NCI-H345 treated with DMSO at 0.1 percent for 48 hours (cell line): ENCODE data around the gene ZNF362.
"Not testable (repeated sequence)": the region's sequence is repeated elsewhere in the genome, so short reads cannot be mapped to it uniquely, and the experiment has no call there.

Experiments
- DNase-seq: peaks from one replicate; lab custom pipeline; 2025; ENCODE audit not compliant: unreplicated experiment; lab: John Stamatoyannopoulos, UW

The ZNF362 gene

DNA sequence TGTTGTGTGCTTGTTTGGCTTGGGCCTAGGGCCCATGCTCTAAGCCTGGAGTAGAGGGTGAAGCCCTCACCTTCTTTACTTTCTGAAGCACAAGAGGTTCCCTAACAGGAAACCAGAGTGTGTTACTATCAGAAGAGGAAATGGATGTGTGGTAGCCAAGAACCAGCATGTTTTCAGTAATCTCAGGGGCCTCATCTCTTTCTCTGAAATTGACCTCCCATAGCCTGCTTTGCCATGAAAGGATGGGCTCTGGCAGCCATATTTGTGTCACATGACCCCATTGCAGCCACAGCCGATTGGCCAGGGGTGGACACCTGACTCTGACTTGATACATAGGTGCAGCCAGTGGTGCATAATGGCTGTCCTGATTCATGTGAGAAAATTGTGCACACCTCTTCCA is 46.0 kb downstream of the ZNF362 start:
- DNase-seq: no peak

DNA sequence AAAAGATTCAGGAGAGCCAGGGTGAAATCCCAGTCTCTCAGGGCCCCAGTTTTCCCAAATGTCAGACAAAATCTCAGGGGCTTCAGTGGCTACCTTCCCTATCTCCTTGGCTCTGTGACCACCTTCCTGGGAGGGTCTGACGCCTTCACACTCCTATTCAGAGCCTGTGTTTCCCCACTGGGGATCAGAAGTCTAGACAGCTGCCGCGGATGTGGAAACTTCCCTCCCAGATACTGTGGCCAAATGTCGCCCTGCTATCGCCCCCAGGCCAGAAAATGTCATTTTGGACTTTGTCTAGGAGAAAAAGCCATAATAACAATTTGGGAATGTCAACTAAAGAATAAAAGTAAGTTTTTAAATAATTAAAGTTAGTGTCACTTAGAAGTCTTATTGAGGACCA is 48.7 kb downstream of the ZNF362 start:
- no peak for DNase-seq

DNA sequence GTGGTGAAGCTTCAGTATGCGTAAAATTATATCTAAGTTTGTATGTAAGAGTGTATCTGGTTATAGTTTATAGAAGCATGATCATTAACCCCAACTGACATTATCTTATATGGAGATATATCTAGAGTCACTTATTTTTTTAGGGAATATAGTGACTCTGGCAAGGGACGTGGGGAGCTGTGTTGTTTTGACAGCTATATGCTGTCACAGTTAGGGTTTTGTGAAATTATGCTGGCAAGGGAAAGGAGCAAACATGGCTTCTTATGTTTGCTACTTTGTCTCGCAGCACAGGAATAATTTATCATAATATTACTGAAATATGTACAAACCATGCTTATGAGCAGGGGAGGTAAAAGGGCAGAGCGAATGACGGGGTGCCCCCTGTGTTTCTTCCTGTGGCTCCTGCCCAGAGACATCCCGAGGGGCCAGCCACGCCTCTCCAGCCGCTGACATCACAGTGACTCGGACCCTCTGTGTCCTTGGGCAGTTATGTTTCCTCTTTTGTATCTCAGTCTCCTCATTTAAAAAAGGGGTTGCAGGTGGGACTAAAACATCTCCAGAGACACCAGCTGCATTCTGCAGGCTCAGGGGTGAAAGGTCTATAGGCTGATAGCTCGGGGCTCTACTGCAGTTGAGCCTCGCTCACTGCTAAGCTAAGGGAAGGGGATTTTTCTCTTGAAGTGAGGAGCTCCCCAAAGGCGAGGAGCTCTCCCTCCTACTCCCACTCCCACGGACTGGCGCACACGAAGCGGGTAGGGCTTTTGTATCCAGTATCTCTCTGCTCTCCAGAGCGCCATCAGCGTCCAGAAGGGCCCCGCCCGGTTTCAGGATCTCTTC is 49.7 kb downstream of the ZNF362 start:
- DNase-seq: no peak

DNA sequence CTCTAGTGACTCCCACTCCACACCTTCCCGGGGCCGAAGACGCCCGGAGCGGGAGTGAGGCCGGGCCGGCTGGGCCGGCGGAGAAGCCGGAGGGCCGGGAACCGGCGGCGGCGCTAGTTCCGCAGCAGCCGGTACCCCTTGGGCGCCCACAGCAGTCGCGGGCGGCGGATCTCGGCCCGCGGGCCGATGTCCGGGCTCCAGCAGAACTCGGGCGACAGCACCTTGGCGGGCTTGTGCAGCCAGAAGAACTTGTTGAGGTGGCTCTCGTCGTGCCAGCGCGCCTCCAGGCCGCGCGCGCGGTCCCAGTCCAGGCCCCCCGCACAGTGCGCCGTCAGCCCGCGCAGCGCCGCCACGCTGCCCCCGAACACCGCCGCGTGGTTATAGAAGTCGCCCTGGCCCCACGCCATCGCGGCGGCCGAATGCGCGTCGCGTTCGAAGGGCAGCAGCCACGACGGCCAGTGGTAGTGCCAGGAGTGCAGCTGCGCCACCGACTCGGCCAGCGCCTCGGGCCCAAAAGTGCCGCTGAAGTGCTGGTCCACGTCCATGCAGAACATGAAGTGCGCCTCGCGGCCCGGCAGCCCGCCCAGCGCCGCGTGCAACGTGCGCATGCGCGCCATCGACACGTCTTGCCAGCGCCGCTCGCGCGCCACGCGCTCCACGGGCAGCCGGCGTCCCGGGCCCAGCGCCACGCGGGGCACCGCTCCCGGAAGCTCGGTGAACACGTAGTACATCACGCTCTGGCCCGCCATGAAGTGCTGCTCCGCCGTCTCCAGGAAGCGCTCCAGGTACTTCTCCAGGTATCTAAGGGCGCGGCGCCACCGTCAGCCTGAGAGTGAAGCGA is 50.6 kb downstream of the ZNF362 start:
- DNase-seq: no peak

DNA sequence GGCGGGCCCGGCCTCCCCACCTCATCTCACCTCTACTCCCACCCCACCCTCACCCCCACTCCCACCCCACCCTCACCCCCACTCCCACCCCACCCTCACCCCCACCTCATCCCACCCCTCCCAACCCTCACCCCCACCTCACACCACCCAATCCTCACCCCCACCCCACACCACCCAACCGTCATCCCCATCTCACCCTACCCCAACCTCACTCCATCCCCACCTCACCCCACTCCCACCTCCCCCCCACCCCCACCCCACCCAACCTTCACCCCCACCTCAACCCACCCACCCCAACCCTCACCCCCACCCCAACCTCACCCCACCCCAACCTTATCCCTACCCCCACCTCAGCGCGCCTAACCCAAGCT is 51.2 kb downstream of the ZNF362 start:
- no peak for DNase-seq

DNA sequence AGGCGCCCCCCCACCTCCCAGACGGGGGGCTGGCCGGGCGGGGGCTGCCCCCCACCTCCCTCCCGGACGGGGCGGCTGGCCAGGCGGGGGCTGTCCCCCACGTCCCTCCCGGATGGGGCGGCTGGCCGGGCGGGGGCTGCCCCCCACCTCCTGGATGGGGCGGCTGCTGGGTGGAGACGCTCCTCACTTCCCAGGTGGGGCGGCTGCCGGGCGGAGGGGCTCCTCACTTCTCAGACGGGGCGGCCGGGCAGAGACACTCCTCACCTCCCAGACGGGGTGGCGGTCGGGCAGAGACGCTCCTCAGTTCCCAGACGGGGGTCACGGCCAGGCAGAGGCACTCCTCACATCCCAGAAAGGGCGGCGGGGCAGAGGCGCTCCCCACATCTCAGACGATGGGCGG is 53.1 kb downstream of the ZNF362 start:
- DNase-seq: not testable (repeated sequence)

DNA sequence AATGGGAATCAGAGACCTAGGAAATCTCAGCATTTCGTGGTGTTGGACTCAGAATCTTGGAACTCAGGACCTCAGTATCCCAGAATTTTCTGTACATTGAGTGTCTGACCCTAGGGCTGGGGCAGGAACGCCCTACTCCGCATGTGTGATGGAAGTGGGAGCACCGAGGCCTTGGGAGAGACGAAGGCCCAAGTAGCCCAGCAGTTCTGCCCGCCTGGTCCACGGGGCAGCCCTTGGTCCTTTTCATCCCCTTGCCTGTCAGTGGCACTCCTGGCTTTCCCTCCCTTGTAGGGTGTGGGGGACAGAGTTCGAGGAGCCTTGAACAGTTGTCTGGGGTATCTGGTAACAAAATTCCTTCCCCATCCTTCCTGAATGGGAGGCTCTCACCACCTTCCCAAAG is 54.4 kb downstream of the ZNF362 start:
- no peak for DNase-seq

DNA sequence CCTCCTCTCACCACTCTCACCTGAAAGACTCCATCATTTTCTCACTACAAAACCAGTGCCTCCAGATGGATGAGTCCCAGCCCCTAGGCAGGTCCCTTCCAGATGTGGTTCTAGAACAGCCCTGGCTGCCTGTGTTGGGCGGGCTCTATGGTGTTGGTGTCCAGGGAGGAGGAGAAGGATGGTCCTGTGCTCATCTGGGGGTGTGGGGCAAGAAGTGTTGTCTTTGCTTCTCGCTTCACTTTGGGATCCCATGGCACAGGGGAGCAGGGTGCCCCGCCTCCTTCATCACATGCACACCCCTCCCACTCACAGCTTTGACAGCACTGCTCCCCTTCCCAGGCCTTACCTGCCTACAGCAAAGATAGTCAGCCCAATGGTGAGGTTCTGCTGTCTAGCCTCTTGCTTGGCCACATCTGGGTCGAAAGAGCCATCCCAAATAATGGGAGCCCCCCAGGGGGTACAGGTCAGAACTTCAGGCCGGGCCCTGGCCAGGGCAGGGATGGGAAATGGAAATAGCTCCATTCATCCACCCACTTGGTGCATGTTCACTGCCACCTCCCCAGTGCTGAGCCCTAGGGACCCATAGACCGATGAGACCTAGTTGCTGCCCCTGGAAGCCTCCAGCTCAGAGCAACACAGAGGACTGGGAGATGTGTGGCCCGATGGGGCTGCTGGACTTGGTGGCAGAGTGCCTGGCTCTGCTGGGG is 55.6 kb downstream of the ZNF362 start:
- no peak for DNase-seq

DNA sequence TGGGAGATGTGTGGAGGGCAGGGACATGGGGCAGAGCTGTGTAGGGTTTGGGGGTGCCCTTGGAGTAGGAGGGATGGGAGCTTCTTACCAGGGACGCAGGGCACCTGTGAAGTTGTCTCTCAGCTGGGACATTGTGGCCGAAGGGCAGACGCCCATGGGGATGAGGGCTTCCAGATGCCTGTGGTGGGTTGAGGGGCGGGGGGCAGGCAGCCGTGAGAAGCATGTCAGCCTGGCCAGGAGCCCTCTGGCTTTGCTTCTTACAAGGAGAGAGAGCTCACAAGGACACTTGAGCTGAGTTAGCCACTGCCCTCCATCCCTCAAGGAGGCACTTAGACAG is 56.1 kb downstream of the ZNF362 start:
- no peak for DNase-seq

DNA sequence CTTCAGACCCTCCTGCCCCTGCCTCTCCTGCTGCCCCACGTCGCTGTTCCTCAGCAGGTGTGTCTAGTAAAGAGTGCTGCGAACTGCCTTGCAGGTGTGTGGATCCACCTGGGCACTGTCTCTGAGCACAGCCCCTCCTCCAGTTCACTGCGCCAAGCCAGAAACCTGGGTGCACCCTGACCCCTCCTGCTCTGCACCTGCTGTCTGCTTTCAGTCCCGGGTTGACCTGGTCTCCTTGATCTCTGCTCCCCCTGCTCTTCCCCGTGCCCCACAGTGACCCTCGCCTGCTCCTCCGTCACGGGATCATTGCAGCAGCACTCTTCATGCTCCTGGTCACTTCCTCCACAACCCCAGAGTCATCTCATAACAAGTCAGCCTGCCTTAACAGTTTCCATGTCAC is 58.1 kb downstream of the ZNF362 start:
- no peak for DNase-seq

DNA sequence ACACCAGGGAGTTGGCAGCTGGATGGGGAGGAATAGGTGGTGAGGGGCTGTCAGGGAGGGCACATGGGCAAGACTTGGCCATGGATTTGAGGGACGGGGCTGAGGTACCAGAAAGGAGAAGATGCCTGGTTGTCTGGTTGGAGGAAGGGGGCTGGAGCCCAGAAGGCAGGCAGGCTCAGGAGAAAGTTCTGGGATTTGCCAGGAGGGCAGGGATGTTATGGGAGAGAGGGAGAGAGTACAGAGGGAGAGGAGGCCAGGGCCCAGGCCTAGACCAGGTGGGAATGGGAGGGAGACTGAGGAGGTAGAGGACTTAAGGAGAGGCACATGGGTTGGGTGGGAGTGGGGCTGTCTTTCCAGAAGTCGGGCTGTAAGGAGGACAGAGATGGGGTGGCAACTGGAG is 60.3 kb downstream of the ZNF362 start:
- DNase-seq: no peak

DNA sequence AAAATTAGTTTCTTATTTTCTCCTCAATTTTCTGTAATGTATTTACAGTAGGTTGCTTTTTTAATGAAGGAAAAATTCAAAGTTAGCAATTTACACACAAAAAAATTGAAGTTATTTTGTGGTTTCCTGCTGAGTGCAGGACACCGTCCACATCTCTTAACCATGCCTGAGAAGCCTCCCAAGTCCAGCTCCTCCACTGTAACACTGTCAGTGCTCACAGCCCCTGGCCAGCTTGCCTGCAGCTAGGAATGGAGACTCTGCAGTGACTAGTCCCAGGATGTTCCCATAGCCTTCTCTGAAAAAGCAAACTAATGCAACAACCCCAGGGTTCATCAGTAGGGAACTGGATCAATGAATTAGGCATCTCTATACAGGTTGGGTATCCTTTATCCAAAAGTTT is 61.1 kb downstream of the ZNF362 start:
- DNase-seq: no peak

DNA sequence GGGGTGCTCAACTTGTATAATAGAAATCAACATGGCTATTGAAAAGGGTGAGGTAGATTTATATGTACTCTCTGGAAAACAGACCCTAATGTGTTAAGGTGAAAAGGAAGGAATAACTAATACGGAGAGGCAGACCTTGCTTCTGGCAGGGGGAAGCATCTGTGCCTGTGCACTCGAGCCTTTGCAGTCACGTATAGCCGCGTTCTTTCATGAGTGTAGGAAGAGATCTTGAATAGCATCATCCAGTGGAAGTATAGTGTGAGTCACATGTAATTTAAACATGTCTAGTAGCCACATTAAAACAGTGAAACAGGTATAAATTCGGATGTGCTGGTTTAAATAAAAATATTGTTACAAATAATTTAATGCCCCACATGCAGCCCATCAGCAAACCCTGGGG is 61.7 kb downstream of the ZNF362 start:
- no peak for DNase-seq

DNA sequence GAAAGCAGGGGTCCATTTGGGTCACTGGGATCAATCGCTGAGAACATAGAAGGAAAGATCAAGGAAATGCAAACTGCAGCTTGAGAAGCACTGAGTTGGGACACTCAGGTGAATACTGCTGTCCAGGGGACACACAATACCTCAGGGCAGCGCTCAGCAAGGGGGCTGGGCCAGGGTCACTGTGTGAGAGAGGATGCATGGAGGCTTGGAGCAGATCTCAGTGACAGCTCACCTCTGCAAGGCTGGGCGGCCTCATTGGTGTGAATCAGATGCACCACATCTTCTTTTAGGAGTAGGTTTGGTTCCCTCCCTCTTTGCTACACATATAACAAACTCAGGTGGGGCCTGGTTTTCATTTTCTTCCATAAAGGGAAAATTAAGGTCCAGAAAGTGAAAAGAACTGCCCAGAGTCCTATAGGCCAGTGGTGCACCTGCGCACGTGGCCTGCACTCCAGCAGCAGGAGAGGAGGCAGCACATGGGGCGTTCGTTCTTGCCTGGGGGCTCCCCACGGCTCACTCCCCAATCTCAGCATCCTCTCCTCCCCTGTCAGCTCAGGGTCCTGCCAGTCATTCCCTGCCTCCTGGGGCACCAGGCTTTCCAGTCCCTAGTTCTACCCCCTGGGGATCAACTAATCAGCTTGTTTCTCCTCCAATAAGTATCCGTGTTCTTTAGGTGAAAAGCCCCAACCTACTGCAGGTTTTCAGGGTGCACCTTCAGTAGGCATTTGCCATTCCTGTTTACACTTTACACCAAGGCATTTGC is 63.1 kb downstream of the ZNF362 start:
- no peak for DNase-seq

DNA sequence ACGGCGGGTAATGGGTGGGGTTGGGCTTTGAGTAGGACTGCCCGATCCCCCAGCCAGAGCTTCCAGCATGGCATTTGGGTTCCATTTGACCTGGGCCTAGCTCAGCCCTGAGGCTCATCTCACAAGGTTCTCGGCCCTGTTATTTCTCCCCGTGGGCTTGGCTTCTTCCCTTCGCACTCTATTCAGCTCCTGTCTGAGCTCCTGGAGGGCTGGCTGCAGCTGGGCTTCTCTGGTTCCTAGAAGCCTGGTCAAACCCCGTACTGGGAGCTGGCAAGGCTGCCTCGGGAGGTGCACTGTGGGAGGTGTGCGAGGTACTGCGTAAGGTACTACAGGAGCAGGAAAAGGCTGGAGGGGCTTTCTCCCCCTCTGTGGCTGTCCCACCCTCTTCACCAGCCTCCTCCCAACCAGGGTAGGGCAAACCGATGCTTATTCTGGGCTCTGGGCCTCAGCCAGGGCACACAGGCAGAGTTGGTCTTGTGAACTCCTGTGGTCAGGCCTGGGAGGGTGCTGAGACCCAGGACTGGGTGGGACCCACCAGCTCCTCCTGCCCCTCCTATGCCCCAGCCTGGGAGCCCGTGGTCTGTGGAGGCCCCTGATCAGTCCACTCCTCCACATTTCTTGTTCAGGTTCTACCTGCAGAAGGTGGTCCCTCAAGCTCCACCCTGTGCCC is 63.8 kb downstream of the ZNF362 start:
- no peak for DNase-seq

DNA sequence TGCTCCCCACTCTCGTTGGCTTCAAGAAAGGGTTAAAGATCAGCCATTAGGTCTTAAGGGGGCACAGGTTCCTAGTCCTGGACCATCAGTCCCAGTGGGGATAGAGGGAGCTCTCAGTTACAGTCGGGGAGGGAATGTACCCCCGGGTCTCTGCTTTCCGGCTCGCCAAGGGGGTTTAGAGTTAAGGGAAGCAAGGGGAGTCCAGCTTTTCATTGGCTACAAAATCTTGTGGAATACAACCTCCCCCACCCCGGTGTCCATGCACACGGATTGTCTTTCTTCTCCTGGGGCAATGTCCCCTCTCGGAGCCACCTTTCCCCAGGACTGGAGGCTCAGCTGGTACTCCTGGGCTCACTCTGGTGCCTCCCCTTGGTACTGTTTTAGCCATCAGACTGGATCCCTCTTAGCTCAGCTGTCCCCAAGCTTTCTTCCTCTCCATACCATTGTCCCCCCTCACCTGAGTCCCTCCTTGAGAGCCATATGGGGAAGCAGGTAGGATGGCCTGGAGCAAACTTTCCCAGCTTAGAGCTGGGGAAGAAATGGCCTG is 64.4 kb downstream of the ZNF362 start, which contains the start of gene A3GALT2:
Gene A3GALT2 (minus strand): TSS at position 480 of the 547 bp plus-strand sequence. CDS start 0 bp downstream, at position 480.
- no peak for DNase-seq

DNA sequence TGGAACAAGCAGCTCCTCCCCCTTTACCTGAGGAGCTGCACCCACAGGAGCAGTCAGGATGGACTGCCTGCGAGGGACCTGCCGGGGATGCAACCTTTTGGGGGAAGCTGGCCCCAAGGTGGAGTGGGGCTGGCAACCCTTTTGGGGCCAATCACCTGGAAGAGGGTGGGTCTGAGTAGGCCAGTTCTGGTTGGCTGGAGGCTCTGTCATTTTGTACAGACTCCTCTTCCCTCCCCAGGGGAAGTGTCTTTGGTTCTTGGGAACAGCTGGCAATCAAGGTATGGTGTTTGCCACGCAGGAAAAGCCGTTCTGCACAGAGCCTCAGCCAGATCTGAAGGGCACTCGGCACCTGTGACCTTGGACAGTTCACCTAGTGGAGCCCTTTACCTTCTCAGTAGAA is 64.9 kb downstream of the ZNF362 start:
- DNase-seq: no peak

DNA sequence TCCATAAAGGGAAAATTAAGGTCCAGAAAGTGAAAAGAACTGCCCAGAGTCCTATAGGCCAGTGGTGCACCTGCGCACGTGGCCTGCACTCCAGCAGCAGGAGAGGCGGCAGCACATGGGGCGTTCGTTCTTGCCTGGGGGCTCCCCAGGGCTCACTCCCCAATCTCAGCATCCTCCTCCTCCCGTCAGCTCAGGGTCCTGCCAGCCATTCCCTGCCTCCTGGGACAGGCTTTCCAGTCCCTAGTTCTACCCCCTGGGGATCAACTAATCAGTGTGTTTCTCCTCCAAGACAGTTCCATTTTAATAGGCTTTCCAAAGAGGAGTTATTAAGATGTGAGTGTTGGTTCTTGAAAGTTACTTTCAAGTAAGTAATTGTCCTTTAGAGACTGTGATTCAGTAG is 65.8 kb downstream of the ZNF362 start:
- no peak for DNase-seq

DNA sequence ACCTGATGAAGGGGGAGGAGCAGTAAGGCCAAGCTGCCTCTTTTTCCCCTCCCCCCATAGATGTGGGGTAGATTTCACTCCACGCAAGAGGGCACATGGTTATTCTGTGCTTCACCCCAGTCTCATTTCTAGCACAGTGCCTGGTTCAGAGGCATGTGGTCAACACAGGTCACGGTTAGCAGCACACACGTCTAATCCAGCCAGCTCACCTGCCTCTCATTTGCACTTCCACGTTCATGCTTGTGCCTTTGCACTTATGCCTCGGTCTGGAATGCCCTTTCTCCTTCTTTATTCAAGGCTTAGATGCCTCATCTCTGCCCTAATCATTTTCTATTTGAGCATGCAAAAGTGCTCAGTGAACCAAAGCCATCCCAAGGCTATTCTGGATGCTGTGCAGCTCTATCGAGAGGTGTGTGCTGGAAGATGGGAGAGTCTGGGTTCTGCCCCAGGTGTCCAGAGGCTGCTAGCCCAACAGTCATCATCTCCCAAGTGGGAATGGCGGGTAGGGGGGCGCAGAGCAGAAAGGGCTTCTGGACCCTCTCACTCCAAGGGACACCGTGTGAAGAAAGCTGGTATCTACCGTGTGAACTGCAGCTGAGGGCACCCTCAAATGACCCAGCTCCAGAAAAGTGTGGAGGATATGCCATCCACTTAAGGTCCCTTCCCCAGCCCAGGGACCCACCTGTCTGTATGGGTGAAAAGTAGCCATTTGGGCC is 66.7 kb downstream of the ZNF362 start:
- DNase-seq: no peak
